K562 (cell line): Measurements from ENCODE around the gene COL23A1. TPM values are rescaled to one million over a fixed set of nuclear protein-coding genes. Genes with fewer than 3 reads are reported as not detected.

Experiments used
- ATAC-seq: fragments of 200-7000 bp; cut with Tn5 transposase; 3 replicates; pipeline ENCODE4 v1.9.1; 2020; ENCODE audit warnings: moderate library complexity
- BruUV-seq: library from RNA; stranded (reverse); fragments of 400-500 nt; replicated peaks from 2 replicates; lab custom pipeline; 2021; lab: Mats Ljungman, UMichigan
- CTCF ChIA-PET: fragments of 300-600 bp; formaldehyde crosslinking; extraction: SDS; loops from one replicate; lab custom pipeline; 2021; ENCODE audit warnings: low intra/inter-chr PET ratio; lab: Yijun Ruan, JAX
- POLR2A ChIA-PET: fragments of 300-600, 350-650 bp; sonication (Branson Sonifier 250); formaldehyde crosslinking; extraction: SDS; loops from one replicate; lab custom pipeline; 2021; ENCODE audit warnings: antibody characterized with exemption, inconsistent platforms; lab: Yijun Ruan, JAX
- DNase-seq, 4 experiments: peaks; one replicate each; pipeline versions ENCODE4 v3.0.0 to v3.0.0-alpha.2; 2011 to 2018; ENCODE audit warnings: low spot score in 3 of 4, mixed read lengths in 3 of 4; ENCODE audit errors: extremely low read depth in 1 of 4
- FAIRE-seq: peaks from 2 replicates; lab custom pipeline; 2011; peaks lifted over from hg19 to GRCh38; lab: Jason Lieb, UNC
- H2AFZ ChIP-seq: 2 replicates; pipeline ENCODE4 v1.6.0; 2011; ENCODE audit warnings: low read depth, low read length, control low read depth, inconsistent platforms
- H3K27ac ChIP-seq: fragments of 200-600 bp; 3 replicates; pipeline ENCODE4 v1.8.0; 2011; ENCODE audit warnings: low read depth, mild to moderate bottlenecking, control low read depth, inconsistent platforms, low read length, moderate library complexity, mixed read lengths; ENCODE audit errors: extremely low read depth
- H3K27me3 ChIP-seq, 2 experiments: fragments of 300-600 bp in 1 of 2; 2 replicates in 1 of 2; 3 replicates in 1 of 2; pipeline versions ENCODE4 v1.6.0 to v1.8.0; 2011; ENCODE audit warnings: inconsistent platforms in 2 of 2, low read length in 2 of 2, mild to moderate bottlenecking in 1 of 2, mixed read lengths in 1 of 2, moderate library complexity in 1 of 2; ENCODE audit not compliant: control insufficient read depth in 2 of 2, insufficient read depth in 2 of 2
- H3K36me3 ChIP-seq: fragments of 300-600 bp; 3 replicates; pipeline ENCODE4 v1.8.0; 2011; ENCODE audit warnings: mild to moderate bottlenecking, low read length, inconsistent platforms; ENCODE audit not compliant: control insufficient read depth, insufficient read depth
- H3K4me1 ChIP-seq, 2 experiments: fragments of 200-600 bp in 1 of 2; replicated peaks in 1 of 2; 2 replicates in 1 of 2; 3 replicates in 1 of 2; pipeline versions ENCODE4 v1.5.1 to v1.8.0; 2011; ENCODE audit warnings: inconsistent platforms in 2 of 2, low read length in 2 of 2, mild to moderate bottlenecking in 1 of 2, mixed read lengths in 1 of 2, moderate library complexity in 1 of 2; ENCODE audit not compliant: control insufficient read depth in 2 of 2, insufficient read depth in 2 of 2
- H3K4me2 ChIP-seq: 2 replicates; pipeline ENCODE4 v1.6.1; 2011; ENCODE audit warnings: low read length, control low read depth, inconsistent platforms, mixed read lengths; ENCODE audit not compliant: insufficient read depth
- H3K4me3 ChIP-seq: fragments of 200-600 bp; sonication (generic), shearing (Covaris generic); 2 replicates; pipeline ENCODE4 v1.5.1; 2016; ENCODE audit warnings: control low read depth, inconsistent platforms
- H3K79me2 ChIP-seq: fragments of 200-600 bp; 3 replicates; pipeline ENCODE4 v1.8.0; 2011; ENCODE audit warnings: low read length, inconsistent platforms; ENCODE audit not compliant: control insufficient read depth, insufficient read depth
- H3K9ac ChIP-seq, 2 experiments: 2 replicates each; pipeline versions ENCODE4 v1.6.0 to v1.6.1; 2011; ENCODE audit warnings: low read depth in 2 of 2, low read length in 2 of 2, control low read depth in 1 of 2, inconsistent platforms in 1 of 2, mild to moderate bottlenecking in 1 of 2, mixed read lengths in 1 of 2; ENCODE audit not compliant: insufficient read depth in 1 of 2
- H3K9me1 ChIP-seq: one replicate; pipeline ENCODE4 v1.6.0; 2011; ENCODE audit warnings: inconsistent platforms, mild to moderate bottlenecking, low read length, moderate library complexity; ENCODE audit not compliant: control insufficient read depth, insufficient read depth
- H3K9me3 ChIP-seq: replicated peaks from 2 replicates; pipeline ENCODE4 v1.5.1; 2011; ENCODE audit warnings: low read depth, low read length, inconsistent platforms; ENCODE audit not compliant: control insufficient read depth, insufficient read depth
- H4K20me1 ChIP-seq: replicated peaks from 2 replicates; pipeline ENCODE4 v1.6.1; 2011; ENCODE audit warnings: low read length, inconsistent platforms, mixed read lengths; ENCODE audit not compliant: control insufficient read depth, insufficient read depth
- BRF1 ChIP-seq: IDR thresholded peaks from 3 replicates; pipeline ENCODE4 v1.6.1; 2011; ENCODE audit warnings: borderline replicate concordance, mild to moderate bottlenecking; ENCODE audit not compliant: insufficient read length; ENCODE audit errors: extremely low read depth
- PYGO2 ChIP-seq: fragments of 450-650 bp; IDR thresholded peaks from 2 replicates; pipeline ENCODE4 v1.6.1; 2016; ENCODE audit warnings: mild to moderate bottlenecking, missing genetic modification characterization, moderate library complexity, missing compliant biosample characterization
- RCOR1 ChIP-seq, 2 experiments: IDR thresholded peaks; 2 replicates each; pipeline ENCODE4 v1.6.1; 2012; ENCODE audit warnings: low read depth in 2 of 2, low read length in 2 of 2, borderline replicate concordance in 1 of 2, improper control_type of control experiment in 1 of 2
- WGBS: fragments of 100-300 bp; shearing (Covaris generic); methylation state at CpG from one replicate; pipeline ENCODE4 v1.1.6; 2016; ENCODE audit warnings: low coverage, mixed read lengths; ENCODE audit not compliant: insufficient coverage; ENCODE audit errors: missing lambda C conversion rate; 5-methylcytosine and 5-hydroxymethylcytosine counted together
- in situ Hi-C: fragments of 300-500 bp; cut with MboI; formaldehyde crosslinking; loops from 4 replicates; pipeline ENCODE4 v1.15.0; 2018; ENCODE audit warnings: inconsistent platforms, mixed read lengths
- intact Hi-C: fragments of 100-400 bp; cut with micrococcal nuclease; formaldehyde crosslinking; loops from 2 replicates; pipeline ENCODE4 v1.14.2; 2022
- polyA plus RNA-seq, 8 experiments: library from polyadenylated mRNA; depleted of rRNA in 4 of 8; stranded (reverse) in 5 of 8; unstranded in 3 of 8; fragments of >200 nt; fragmentation: Nextera tagmentation in 2 of 8; fragmentation: Illumina TruSeq in 1 of 8; extraction: Ambion mirVana in 2 of 8; extraction: Trizol in 1 of 8; gene quantifications; 2 replicates each; pipeline versions ENCODE4 v1.2.1 to v1.2.3, GENCODE V29; 2011 to 2014; ENCODE audit warnings: inconsistent platforms in 1 of 8, missing spikeins in 1 of 8
- total RNA-seq, 7 experiments: library from RNA; depleted of rRNA in 6 of 7; stranded (reverse); fragments of >200 nt in 6 of 7; fragmentation: Illumina TruSeq in 2 of 7; extraction: Trizol in 2 of 7; gene quantifications; 2 replicates each; pipeline versions ENCODE4 v1.2.1 to v1.2.3, GENCODE V29; 2011 to 2021; ENCODE audit warnings: low replicate concordance in 1 of 7
- TF ChIP-seq, protein P1 (sequence below): fragments of 450-650 bp; IDR thresholded peaks from 2 replicates; pipeline ENCODE4 v1.6.1; 2016; ENCODE audit warnings: antibody characterized with exemption

The COL23A1 gene
- total and polyA plus RNA-seq, 9 of the 15 experiments (the other 6 are each of a cell fraction or from before 2014, with no cell fraction given): 0.09 TPM; not detected in 8

GRCh38 chr5:178318382-178318781 is 271.8 kb downstream of the COL23A1 start:
- no TSS peak for BruUV-seq
- H3K4me2 ChIP-seq: no peak overlapping the region
- no peak overlapping the region for H3K9ac ChIP-seq
- H3K79me2 ChIP-seq: no peaks in the 10 kb centered on the region
- peaks cover 3% of the 10 kb centered on the region for H3K9me1 ChIP-seq
- no peak for DNase-seq
- H3K4me1 ChIP-seq: no peaks in the 10 kb centered on the region
- no peak overlapping the region for H3K27ac ChIP-seq
- POLR2A ChIA-PET: interaction anchor here (0.5 kb wide), 1 partner anchor 15 kb away, joined by 3 read pairs; no protein-coding TSS in a partner anchor
- FAIRE-seq: no peak
- TF ChIP-seq RCOR1 (IDR thresholded peaks at IDR 0.05; ENCODE audit: borderline replicate concordance in 1 of 2, low read depth in 2 of 2, low read length in 2 of 2) (no peak), BRF1 (no peak), PYGO2 (no peak)
- TF ChIP-seq, protein P1, sequence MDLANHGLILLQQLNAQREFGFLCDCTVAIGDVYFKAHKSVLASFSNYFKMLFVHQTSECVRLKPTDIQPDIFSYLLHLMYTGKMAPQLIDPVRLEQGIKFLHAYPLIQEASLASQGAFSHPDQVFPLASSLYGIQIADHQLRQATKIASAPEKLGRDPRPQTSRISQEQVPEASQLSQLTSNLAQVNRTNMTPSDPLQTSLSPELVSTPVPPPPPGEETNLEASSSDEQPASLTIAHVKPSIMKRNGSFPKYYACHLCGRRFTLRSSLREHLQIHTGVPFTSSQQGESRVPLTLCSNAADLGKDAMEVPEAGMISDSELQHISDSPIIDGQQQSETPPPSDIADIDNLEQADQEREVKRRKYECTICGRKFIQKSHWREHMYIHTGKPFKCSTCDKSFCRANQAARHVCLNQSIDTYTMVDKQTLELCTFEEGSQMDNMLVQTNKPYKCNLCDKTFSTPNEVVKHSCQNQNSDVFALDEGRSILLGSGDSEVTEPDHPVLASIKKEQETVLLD: no peak
- H2AFZ ChIP-seq: no peak overlapping the region
- H3K4me3 ChIP-seq: no peak overlapping the region
- H4K20me1 ChIP-seq: peaks cover 4% of the 10 kb centered on the region; the same call in 1 of the 2 replicates
- CTCF ChIA-PET: no interaction called here
- ATAC-seq: no peak
- in situ Hi-C loops: no loop called here
- peaks cover 13 to 47% of the 10 kb centered on the region in 2 experiments; a peak in 4 of 5 replicates for H3K27me3 ChIP-seq
- H3K9me3 ChIP-seq: no peaks in the 10 kb centered on the region
- intact Hi-C loops: no loop called here
- WGBS: 13% methylated on average over 10 of the region's 17 CpGs
- no peaks in the 10 kb centered on the region for H3K36me3 ChIP-seq
